Panc1 (cell line): Measurements from ENCODE around the gene CUL4A. TPM values are rescaled to one million over a fixed set of nuclear protein-coding genes. Genes with fewer than 3 reads are reported as not detected.
"Not testable (repeated sequence)": the region's sequence is repeated elsewhere in the genome, so short reads cannot be mapped to it uniquely, and the experiment has no call there.

Experiments
- ATAC-seq: fragments of 200-7000 bp; cut with Tn5 transposase; 2 replicates; pipeline ENCODE4 v1.9.1; 2020; ENCODE audit warnings: mild to moderate bottlenecking, moderate library complexity
- BruUV-seq: library from RNA; stranded (reverse); fragments of 400-500 nt; replicated peaks from 2 replicates; lab custom pipeline; 2021; lab: Mats Ljungman, UMichigan
- CTCF ChIA-PET: fragments of 300-600 bp; sonication (Branson Sonifier 250); formaldehyde crosslinking; loops from one replicate; lab custom pipeline; 2022; ENCODE audit warnings: antibody characterized with exemption; lab: Charles Lee
- POLR2A ChIA-PET: fragments of 300-600 bp; sonication (Branson Sonifier 250); formaldehyde crosslinking; loops from one replicate; lab custom pipeline; 2022; ENCODE audit warnings: antibody characterized with exemption; lab: Charles Lee
- DNase-seq: peaks from one replicate; pipeline ENCODE4 v3.0.0-alpha.2; 2010; ENCODE audit warnings: low read depth, low spot score
- H3K27ac ChIP-seq: 2 replicates; pipeline ENCODE4 v1.5.1; 2011; ENCODE audit warnings: mild to moderate bottlenecking, low read length, inconsistent platforms
- H3K27me3 ChIP-seq: fragments of 200-500 bp; sonication (Bioruptor generic); 2 replicates; pipeline ENCODE4 v1.6.0; 2014; ENCODE audit warnings: low read length, inconsistent platforms; ENCODE audit not compliant: control insufficient read depth, insufficient read depth
- H3K36me3 ChIP-seq: fragments of 200-500 bp; sonication (Bioruptor generic); 2 replicates; pipeline ENCODE4 v1.5.1; 2014; ENCODE audit warnings: inconsistent platforms, mild to moderate bottlenecking, low read length, moderate library complexity; ENCODE audit not compliant: control insufficient read depth, insufficient read depth
- H3K4me1 ChIP-seq: 2 replicates; pipeline ENCODE4 v1.5.1; 2011; ENCODE audit warnings: inconsistent platforms, mild to moderate bottlenecking, low read length, moderate library complexity; ENCODE audit not compliant: control insufficient read depth, insufficient read depth
- H3K4me3 ChIP-seq, 2 experiments: 2 replicates each; pipeline ENCODE4 v1.5.1; 2011 to 2012; ENCODE audit warnings: low read depth in 2 of 2, low read length in 2 of 2, mild to moderate bottlenecking in 2 of 2, inconsistent platforms in 1 of 2, moderate library complexity in 1 of 2
- H3K9me3 ChIP-seq: fragments of 200-500 bp; sonication (Bioruptor generic); 2 replicates; pipeline ENCODE4 v1.5.1; 2014; ENCODE audit warnings: low read depth, mild to moderate bottlenecking, inconsistent platforms, low read length, moderate library complexity; ENCODE audit not compliant: control insufficient read depth, insufficient read depth
- CTCF ChIP-seq: fragments of 450-650 bp; IDR thresholded peaks from 2 replicates; pipeline ENCODE4 v1.5.1; 2017; ENCODE audit warnings: mild to moderate bottlenecking
- POLR2AphosphoS5 ChIP-seq: IDR thresholded peaks from 2 replicates; pipeline ENCODE4 v1.6.1; 2012; ENCODE audit warnings: mild to moderate bottlenecking, low read depth, low read length, moderate library complexity
- REST ChIP-seq, 2 experiments: IDR thresholded peaks; 2 replicates each; pipeline ENCODE4 v1.6.1; 2011 to 2012; ENCODE audit warnings: low read depth in 2 of 2, control low read depth in 1 of 2, low read length in 1 of 2, mild to moderate bottlenecking in 1 of 2, moderate library complexity in 1 of 2; ENCODE audit not compliant: insufficient read depth in 1 of 2
- SIN3A ChIP-seq: IDR thresholded peaks from 2 replicates; pipeline ENCODE4 v1.6.1; 2012; ENCODE audit warnings: low read depth, mild to moderate bottlenecking, low read length, moderate library complexity, borderline replicate concordance; ENCODE audit not compliant: insufficient read depth
- TCF7L2 ChIP-seq: IDR thresholded peaks from 2 replicates; pipeline ENCODE4 v1.6.1; 2011; ENCODE audit warnings: mild to moderate bottlenecking, low read depth, low read length, inconsistent platforms
- in situ Hi-C: cut with HindIII; loops from 2 replicates; pipeline ENCODE4 v1.10.0; 2016; ENCODE audit warnings: low sequenced_read_pairs, low pct_unique_long_range_greater_than_20kb
- intact Hi-C: fragments of 100-400 bp; cut with micrococcal nuclease; formaldehyde crosslinking; loops from one replicate; pipeline ENCODE4 v1.10.0; 2022; ENCODE audit not compliant: unreplicated experiment
- total RNA-seq: library from RNA; stranded (reverse); gene quantifications from one replicate; pipeline ENCODE4 v1.2.1, GENCODE V29; 2021; ENCODE audit not compliant: unreplicated experiment

CUL4A gene
- total RNA-seq, 1 experiment from 2014 or later = 80.8 TPM

- Histone ChIP-seq H3K27me3 (no peaks in the 10 kb centered on the region), H3K4me1 (no peaks in the 10 kb centered on the region; the same call in 1 of the 2 replicates), H3K36me3 (no peaks in the 10 kb centered on the region), H3K27ac (no peak overlapping the region), H3K4me3 (no peak overlapping the region), H3K9me3 (no peaks in the 10 kb centered on the region)
- intact Hi-C loops (no loop called here), in situ Hi-C loops (no loop called here)
- BruUV-seq = no TSS peak
- TF ChIP-seq POLR2AphosphoS5 (no peak), REST (IDR thresholded peaks at IDR 0.05; ENCODE audit: insufficient read depth in 1 of 2, low read depth in 2 of 2, low read length in 1 of 2) (no peak), SIN3A (no peak), CTCF (no peak)
- ChIA-PET POLR2A (no interaction called here), CTCF (no interaction called here)
- DNase-seq (no peak), ATAC-seq (no peak)
Observed at GRCh38 chr13:113160983-113161382, 48.4 kb upstream of the CUL4A start.

- Histone ChIP-seq H3K36me3 (no peaks in the 10 kb centered on the region), H3K4me1 (no peaks in the 10 kb centered on the region; the same call in 1 of the 2 replicates), H3K27me3 (no peaks in the 10 kb centered on the region), H3K9me3 (no peaks in the 10 kb centered on the region), H3K27ac (no peak overlapping the region), H3K4me3 (no peak overlapping the region)
- ChIA-PET CTCF (no interaction called here), POLR2A (no interaction called here)
- TF ChIP-seq POLR2AphosphoS5 (no peak), SIN3A (no peak), CTCF (no peak), REST (IDR thresholded peaks at IDR 0.05; ENCODE audit: insufficient read depth in 1 of 2, low read depth in 2 of 2, low read length in 1 of 2) (no peak), TCF7L2 (no peak)
- in situ Hi-C loops (no loop called here), intact Hi-C loops (no loop called here)
- ATAC-seq = 0 out of 2 replicates have a peak, but pooled peaks have one; percentile 20
- no peak for DNase-seq
- no TSS peak for BruUV-seq
Observed at GRCh38 chr13:113161433-113161832, 48.0 kb upstream of the CUL4A start.

GRCh38 chr13:113161975-113162374, 47.4 kb upstream of the CUL4A start:
- BruUV-seq, ATAC-seq, H3K4me1 ChIP-seq, H3K9me3 ChIP-seq, intact Hi-C loops, H3K36me3 ChIP-seq, DNase-seq, H3K27ac ChIP-seq, in situ Hi-C loops, CTCF ChIA-PET, H3K27me3 ChIP-seq, POLR2A ChIA-PET, H3K4me3 ChIP-seq: not testable (repeated sequence)
